Suppressor macrophage (primary cell): ENCODE measurements around the gene SIRT2.

ENCODE experiments used
- DNase-seq, 4 experiments: peaks; one replicate each; pipeline ENCODE4 v3.0.0-alpha.2; 2020 to 2022

The SIRT2 gene

DNA sequence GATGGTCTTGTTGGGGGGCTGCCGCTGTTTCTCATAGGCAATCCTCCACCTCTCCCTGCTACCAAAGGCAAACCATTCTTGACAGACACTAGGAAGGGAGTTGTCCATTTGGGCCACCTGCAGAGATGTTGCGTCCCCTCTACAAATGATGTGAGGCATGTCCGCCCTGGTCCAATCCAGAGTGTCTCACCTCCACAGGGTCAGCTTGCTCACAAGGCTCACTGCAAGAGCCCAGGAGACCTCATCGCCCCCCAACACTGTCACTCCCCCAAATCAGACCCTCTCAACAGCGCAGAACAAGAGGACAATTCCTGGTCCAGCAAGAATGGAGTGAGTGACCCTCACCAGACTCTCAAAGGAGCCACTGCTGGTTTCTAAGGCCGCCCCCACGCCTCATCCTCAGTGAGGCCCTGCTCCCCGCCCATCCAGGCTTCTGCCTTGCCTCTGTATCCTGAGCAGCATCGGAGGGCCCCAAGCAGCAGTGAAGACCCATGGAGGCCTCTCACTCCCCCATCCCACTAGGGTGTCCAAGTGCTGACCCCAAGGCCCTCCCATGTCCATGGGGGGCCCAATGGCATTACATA, 56.2 kb downstream of the SIRT2 start:
- DNase-seq = no peak

DNA sequence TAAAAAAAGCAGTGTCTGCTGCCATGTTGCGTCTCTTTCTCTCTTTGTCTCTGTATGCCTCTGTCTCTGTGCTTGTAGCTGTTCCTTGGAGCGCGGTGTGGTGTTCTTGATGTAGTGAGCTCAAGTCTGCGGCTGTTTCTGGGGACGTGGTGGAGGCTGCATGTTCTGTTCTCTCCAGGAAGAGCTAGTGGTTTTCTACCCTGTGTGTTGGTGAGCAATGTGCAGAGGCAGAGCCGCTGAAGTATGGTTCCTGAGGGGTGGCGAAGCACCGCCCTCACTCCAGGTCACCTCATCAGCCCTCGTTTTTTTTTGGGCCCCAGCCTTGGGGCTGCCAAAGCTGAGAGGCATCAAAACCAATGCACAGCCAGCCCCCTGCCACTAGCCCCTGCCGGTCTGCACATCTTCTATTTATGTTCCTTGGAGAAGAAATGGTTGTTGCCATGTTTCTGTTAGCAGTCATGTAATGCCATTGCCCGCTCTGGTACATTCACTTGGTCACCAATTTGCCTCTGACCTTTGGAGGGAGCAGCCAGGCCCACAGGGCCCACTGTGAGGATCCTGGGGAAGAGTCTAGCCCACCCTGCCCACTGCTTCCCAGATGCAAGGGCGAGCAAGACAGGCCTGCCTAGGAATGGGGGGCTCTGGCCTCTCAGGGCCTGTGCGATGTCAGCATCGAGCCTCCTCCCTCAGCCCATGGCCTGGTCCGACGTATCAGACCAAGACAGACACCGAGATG, 56.8 kb downstream of the SIRT2 start:
- DNase-seq = no peak

DNA sequence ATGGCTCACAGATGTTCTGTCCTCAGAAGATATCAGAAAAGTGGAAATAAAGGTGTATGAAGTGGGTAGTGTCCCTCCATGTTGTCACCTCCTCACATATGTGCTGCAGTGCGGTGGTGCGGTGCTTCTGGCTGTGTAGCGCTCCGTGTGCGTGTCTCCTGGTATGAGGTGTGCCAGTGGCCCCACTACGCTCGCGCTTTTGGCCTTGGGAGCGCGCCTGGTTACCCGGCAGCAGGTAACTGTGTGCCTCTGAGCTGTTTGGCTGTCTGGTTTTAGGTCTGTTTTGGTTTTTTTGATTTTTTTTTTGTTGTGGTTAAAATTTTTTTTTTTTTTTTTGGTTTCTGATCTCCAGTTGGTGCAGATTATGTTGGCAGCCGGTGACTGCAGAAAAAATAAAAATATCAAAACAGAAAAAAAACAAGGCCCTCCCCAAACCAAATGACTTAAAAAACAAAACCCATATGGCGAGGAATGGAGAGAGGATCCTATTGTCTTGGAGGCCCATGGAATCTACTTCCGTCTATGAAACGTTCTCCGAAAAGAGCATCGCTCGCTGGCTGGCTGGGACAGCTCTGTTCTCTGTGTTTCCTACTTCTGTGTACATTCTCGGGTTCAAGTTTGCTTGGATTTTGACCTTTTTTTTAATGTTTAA, 57.5 kb downstream of the SIRT2 start:
- no peak for DNase-seq

DNA sequence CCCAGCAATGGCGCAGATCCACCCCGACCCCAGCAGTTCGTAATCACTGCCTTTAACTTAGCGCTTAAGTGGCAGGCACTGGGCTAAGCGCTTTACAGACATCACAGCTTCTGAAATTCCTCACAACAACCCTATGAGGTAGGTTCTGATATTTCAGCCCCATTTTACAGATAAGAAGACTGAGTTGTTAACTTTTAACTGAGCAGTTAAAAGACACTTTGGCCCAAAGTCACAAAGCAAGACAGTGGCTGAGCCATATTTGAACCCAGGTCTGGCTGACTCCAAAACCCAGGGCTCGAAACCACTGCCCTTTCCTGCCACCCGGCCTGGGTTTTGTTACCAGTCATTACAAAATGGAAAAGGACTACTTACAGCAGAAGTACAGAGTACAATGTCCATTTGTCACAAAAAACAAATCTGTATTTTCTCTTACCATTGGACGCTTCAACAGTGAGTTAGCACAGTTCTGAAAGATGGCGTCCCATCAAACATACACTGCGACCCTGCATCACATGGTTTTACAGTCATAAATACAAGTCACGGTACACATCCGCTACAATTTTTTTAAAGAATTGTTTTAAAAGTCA, 58.1 kb downstream of the SIRT2 start:
- no peak for DNase-seq

DNA sequence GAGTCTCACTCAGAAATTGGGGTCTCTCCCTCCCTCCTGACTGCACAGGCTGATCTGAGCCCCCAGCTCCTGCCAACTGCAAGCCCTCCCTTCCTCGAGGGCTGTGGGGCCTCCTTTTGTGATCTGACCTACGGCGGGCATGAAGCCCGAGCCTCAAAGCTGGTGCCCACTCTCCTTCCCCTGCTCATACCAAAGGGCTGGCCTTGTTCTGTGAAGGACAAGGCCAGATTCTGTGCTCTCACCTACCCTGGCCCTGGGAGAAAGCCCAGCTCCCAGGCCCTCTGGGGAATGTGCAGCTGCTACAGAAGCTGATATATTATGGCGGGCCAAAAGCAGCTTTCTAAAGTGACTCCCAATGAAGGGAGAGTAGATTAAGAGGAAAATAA, 58.8 kb downstream of the SIRT2 start:
- DNase-seq = no peak

DNA sequence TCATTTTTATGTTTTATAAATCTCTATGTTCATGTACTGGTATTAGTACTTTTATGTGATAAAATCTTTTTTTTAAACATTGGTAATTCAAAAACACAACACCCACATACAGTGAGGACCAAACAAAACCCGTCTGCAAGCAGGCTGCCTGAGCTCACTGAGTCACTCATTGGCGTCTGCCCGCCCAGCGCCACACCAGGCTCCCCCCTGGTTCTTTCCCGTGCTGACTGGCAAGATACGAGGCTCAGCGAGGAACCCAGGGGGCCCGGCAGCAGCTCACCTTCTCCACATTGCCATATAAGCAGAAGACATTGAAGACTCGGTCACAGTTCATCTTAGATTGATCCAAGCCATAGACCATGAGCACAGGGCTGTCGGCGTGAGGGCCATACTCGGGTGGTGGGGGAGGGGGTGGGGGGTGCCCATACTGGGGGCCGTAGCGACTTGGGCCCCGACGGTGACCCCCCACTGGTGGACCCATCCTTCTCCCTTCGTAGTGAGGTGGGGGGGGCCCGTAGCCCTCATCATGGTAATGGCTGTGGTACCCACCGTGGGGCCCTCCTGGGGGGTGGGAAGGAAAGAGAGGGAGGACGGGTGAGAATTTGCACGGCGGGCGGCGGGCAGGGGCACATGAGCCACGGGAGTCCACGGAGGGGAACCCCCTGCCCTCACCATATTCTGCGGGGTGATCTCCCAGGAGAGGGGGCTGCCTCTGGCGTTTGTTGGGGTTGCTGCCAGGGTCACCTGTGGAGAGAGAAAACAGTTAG, 59.4 kb downstream of the SIRT2 start:
- no peak for DNase-seq

DNA sequence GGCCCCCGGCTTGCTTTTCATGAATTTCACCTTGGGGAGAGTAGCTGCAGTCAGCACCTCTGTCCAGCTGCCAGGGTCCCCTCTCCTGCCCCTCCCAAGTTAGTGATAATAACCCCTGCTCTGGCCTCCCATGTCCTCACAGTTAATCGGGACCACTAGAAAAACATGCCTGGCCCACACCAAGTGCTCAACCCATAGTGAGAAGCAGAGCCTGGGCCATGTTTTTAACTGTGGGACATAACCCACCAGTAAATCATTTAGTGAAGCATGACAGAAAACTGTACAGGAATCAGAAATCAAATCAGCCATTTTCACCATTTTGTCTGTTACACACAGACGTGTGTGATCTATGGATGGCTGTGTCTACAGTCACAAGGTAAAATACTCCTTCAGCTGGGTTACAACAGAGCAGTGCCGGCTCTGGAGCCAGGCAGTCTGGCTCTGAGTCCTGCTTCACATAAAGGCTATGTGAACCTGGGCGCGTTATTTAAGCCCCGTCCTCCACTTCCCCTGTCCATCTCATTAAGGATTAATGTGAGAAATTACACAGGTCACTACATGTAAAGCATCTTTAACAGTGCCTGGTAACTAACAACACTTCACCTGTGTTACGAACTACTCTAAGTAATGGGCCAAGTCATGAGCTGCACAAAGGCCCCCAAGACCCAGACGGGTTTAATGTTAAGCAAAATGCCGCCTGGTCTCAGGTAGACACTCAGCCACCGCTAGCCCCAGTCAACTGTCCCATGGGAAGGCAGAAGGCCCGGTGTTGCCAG, 60.2 kb downstream of the SIRT2 start:
- no peak for DNase-seq

DNA sequence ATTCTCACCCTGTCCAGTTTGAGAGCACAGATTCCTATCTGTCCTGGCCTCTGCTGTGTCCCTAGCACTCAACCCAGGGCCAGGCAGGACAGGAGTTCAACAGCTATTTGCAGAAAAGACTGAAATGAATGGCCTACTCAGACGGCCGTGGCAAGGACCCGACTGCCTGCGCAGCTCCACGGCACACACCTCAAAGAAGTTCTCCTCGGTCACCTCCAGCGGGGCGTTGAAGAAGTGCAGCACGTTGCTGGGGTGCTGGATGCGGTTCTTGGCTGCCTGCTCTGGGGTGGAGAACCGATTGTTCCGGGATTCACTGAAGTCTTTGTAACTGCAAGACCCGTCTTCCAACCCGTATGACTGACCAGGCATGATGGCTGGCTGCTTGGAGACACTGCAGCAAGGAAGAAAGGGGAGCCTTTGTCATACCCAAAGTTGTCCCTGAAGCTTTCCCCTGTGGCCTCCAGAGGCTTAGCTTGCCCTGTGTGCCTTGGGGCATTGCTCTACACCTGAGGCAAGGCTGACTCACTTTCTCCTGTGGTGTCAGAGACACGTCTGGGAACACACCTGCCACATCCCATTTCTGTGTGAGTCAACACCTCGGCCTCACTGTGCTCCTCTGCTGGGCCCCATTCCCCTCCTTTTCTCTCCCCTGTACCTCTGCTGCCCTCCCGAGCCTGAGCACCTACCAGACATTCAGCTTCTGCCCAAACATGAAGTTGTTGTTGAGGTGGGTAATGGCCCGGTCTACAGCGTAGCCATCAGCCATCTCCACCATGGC, 61.0 kb downstream of the SIRT2 start:
- no peak for DNase-seq

DNA sequence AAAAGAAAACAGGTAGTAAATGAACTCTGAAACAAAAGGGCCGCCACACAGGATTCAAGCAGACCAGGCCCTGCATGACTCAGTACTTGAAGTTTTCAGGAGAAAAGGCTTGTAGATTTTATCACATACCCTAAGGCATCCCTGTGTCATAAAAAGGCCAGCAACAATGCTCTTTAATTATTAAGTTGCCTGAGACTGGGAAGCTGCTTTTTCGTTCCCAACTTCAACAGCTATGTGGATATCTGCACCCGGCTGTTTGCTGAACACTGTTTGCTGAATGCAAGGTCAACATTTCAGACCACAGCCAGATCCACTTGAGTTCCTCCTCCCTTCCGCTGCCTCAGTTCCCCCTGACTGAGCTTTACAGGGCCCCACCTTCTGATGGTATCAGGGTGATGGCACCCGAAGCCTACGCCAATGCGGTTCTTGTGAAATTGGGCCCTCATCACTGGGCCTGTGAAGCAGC, 61.7 kb downstream of the SIRT2 start:
- DNase-seq = no peak

DNA sequence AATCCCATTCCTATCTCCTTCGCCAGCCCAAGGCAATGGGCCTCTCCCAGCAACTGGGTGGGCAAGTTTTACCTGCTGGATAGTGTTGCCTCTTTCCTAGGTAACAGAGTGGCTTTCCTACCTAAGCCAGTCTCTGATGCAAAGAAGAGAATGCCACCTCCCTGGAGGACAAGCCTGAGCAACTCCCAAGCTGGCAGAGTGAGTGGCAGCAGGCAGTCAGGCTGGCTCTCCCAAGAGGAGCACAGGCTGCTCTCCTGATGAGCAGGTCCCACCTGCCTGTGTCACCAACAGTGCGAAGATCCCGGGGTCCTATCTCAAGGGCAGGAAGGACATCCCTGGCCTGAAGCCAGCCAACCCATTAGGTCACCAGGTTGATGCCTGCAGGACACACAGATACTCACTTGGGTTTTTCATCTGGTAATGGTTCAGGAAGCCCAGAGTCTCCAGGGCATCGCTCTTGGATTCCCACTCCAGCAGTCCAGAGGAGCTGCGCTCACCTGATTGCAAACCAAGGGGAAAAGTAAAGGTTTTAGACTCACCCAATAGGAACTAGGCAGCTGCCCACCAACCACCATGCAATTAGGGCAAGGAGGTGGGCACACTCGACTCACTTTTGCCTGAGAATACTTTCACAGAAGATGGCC, 62.3 kb downstream of the SIRT2 start:
- no peak for DNase-seq

DNA sequence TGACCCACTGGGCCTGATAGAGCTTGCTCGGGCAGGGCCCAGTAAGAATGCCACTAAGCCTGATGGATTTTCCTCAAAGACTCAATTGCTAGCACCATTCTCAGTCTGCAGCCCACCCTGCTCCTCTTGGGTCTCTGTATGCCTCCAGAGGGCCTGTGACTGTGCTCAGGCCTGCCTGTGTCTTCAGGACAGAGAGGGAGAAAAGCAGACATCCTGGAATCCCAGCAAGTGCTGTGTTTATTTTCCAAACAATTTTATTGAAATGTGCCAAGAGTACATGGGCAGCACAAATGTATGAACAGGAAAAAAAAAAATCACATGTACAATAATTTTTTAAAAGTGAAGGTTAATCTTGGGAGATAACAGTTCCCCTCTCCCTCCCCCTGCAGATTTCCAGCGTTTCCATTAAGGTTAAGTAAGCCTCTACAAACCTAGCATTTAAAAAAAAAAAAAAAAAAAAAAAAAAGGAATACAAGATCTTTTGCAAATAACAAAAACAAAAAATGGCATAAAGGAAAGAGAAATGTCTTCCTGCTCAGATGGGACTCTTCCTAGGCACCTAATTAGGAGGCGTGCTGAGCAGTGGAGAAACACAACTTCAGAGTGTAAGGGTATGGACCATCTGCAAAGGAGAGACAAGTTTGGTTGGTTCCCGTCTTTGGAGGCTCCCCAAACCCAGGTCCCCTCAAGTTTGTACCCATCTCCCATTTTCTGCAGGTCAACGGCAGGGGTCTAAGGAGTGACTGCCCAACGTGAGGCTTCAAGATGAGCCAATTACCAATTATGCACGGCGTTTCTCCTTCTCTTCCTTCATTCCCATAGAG, 63.0 kb downstream of the SIRT2 start:
- no peak for DNase-seq

DNA sequence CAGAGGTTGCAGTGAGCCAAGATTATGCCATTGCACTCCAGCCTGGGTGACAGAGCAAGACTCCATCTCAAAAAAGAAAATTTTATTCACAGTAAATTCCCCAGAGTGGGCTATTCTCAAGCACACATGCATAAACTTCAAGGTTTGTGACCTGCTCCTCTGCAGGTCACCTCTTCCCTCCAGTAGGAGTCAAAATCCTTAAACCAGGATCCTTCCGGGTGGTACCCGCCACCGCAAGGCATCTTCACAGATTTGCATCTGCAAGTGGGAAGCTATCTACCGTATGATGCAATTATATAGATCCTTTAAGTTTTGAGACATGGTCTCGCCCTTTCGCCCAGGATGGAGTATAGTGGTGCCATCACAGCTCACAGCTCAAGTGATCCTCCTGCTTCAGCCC, 64.8 kb downstream of the SIRT2 start:
- no peak for DNase-seq

DNA sequence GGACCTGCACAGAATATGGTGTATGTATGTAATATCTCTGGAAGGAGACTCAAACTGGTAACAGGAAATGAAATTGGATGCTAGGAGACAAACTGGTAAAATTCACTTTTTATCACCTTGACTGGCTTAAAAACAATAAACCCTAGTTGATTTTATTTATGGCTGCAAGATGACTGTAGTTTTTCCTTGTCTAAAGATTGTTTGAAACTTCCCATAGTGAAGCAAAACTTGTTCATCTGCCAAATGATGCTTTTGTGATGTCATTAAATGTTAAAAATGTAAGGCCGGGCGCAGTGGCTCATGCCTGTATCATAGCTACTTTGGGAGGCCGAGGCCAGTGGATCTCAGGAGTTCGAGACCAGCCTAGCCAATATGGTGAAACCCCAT, 65.3 kb downstream of the SIRT2 start:
- no peak for DNase-seq

DNA sequence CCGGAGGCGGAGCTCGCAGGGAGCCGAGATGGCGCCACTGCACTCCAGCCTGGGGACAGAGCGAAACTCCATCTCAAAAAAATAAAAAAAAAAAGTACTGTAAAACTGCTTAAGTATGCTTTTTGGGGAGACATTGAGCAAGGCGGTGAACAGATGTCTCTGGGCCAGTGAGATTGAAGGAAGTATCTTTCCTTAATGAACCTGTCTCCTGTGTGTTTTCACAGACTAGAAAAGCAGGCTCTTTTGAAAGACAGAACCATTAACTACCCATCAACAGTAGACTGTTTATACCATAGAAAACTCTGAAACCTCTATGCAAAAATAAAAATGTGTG, 66.4 kb downstream of the SIRT2 start:
- peak in 3 of 4 experiments; percentile 22 to 53 (median 49) for DNase-seq

DNA sequence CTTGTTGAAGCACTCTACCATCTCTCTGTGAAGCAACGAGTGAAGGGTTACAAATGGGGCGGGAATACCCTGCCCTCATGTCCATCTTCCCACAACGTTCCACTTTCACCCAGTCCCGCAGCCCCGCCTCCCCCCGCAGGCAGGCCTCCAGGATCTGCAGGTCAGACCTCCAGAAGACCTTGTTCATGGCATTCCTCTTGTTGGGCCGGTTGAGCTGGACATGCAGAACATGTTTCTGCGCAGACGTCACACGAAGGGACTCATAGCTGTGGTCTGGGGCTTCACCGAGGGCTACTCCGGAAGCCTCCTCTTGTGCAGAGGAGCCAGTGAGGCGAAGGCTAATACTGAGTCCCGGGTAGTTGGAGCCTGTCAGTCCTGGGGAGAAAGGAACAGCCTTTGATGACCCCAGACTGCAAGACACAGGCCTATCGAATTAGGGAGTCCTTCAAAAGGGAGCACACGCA, 68.2 kb downstream of the SIRT2 start:
- peak; percentile 49 to 67 (median 64) for DNase-seq

DNA sequence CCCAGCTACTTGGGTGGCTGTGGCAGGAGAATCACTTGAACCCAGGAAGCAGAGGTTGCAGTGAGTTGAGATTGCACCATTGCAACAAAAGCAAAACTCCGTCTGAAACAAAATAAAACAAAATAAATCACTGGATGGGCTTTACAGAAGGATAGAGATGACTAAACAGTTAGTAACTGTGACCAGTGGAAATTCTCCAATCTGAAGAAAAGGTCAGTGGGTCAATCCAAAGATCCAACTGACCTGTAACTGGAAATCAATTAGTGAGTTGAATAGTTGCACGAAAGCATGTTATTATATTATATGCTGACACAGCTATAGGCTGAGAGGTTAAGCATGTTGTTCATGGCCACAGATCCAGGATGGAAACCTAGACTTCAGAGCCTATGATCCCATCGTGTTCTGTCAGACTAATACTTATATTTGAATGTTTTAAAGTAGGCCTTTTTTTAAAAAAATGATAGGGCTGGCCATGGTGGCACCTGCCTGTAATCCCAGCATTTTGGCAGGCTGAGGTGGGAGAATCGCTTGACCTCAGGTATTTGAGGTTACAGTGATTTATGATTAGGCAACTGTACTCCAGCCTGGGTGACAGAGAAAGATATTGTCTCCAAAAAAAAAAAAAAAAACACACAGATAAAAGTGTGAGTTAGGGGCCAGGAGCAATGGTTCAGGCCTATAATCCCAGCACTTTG, 69.2 kb downstream of the SIRT2 start:
- DNase-seq = no peak

DNA sequence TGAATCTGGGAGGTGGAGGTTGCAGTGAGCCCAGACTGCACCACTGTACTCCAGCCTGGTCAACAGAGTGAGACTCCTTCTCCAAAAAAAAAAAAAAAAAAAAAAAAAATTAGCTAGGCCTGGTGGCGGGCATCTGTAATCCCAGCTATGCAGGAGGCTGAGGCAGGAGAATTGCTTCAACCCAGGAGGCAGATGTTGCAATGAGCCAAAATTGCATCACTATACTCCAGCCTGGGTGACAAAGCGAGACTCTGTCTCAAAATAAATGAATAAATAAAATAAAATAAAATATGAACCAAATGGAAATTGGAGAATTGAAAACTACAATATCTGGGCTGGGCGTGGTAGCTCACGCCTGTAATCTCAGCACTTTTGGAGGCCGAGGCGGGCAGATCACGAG, 70.2 kb downstream of the SIRT2 start:
- peak; percentile 51 to 71 (median 70) for DNase-seq
